ENCODE measurements around the gene LSM12.
"Not testable (repeated sequence)": the region's sequence is repeated elsewhere in the genome, so short reads cannot be mapped to it uniquely, and the experiment has no call there.

LSM12 gene

DNA sequence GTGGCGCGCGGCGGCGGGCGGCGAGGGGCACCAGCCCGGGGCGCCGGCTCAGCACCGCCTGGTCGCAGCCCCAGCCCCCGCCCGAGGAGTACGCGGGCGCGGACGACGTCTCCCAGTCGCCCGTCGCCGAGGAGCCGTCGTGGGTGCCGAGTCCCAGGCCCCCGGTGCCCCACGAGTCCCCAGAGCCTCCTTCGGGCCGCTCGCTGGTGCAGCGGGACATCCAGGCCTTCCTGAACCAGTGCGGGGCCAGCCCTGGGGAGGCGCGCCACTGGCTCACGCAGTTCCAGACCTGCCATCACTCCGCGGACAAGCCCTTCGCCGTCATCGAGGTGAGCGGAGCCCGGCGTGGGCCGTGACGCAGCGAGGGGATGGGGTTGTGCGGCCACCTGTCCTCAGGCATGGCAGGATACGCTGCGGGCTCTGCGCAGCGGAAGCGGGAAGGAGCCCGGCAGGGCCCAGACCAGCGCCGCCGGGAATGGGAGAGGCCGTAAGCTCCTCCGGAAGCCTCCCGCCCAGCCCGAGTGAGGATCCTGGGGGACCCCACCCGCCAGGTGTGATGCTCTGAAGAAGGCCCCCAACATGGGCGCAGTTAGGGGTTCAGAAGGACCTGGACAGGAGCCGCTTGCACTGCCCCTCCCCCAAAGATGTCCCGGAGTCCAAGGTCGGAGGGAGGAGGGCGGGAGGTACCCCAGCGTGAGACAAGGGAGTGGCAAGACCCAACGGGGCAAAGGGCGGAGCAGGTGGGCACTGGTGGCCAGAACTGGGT lies 61.5 kb downstream of the LSM12 start:
- DNase-seq = peak; percentile 14

GRCh38 chr17:44004077-44004760 lies 62.3 kb downstream of the LSM12 start, which contains the start of gene NAGS:
NAGS (plus strand) TSS chr17:44004622; CDS start chr17:44004664, 42 bp downstream.
- DNase-seq = peak; percentile 25

DNA sequence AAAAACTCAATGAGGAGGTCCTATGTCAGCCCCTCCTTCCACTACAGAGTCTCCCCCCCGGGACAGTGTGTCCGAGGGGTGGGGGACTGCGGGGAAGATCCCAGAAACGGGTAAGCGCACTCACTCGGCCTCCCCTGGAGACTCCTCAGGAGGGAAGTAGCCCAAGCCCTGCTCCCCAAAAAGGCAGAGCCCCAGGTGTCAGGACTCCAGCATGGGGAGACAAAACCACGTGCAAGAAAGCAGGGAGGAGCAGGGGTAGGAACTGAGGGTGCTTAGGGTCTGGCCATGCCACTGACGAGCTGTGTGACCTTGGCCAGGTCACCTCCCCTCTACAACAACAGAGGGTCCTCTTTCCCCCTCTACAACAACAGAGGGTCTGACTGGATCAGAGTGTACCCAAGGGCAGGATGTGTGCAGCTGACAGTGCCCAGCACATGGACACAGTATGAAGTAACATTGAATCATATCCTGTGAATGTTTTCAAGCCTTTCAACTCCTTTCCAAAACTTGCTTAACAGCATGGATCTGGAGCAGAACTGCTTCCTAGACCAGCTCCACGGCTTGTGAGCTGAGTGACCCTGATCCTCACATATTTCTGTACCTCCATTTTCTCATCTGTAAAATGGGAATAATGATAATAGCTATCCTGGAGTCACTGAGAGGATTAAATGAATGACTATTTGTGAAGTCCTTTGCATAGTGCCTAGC lies 64.2 kb downstream of the LSM12 start:
- no peak for DNase-seq

DNA sequence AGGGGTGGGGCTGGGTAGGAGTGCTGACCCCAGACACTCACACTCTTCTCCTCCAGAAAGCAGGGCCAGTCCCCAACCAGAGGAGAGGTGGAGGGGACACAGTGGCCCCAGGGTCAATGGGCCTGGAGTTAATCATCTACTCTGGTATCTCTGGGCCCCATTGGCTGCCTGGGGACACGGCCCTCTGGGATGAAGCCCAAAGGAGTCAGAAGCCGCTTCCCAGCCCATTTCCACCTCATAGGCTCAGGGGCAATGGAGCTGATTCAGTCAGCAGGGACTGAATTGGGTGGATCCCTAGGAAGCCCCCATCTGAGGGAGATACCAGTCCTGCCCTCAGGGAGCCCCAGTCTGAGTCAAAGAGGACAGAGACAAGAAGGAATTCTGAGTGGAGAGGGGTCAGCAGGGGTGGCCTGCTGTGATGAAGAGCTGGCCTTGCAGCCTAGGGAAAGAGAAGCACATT lies 65.0 kb downstream of the LSM12 start:
- no peak for DNase-seq

GRCh38 chr17:44000871-44001460 lies 65.5 kb downstream of the LSM12 start:
- no peak for DNase-seq

DNA sequence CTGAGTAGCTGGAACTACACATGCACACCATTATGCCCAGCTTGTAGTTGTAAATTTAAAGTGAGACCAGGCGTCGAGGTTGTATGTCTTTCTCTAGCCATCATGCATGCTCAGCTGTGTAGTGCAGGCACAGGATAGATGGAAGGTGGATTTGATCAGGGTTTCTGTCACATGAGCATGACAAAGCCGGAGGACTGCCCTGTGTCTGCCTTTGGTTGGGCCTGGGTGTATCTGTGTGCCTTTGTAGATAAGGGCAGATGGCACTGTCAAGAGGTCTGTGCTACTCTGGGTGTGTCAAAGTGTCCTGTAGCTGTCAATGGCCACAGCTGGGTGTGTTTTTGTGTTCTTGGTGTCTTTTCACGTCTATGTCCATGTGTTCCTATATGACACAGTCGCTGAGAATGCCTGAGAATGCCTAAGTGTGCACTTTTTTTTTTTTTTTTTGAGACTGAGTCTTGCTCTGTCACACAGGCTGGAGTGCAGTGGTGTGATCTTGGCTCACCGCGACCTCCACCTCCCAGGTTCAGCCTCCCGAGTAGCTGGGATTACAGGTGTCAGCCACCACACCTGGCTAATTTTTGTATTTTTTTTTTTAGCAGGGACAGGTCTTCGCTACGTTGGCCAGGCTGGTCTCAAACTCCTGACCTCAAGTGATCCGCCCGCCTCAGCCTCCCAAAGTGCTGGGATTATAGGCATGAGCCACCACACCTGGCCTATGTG lies 66.2 kb downstream of the LSM12 start:
- DNase-seq = no peak

DNA sequence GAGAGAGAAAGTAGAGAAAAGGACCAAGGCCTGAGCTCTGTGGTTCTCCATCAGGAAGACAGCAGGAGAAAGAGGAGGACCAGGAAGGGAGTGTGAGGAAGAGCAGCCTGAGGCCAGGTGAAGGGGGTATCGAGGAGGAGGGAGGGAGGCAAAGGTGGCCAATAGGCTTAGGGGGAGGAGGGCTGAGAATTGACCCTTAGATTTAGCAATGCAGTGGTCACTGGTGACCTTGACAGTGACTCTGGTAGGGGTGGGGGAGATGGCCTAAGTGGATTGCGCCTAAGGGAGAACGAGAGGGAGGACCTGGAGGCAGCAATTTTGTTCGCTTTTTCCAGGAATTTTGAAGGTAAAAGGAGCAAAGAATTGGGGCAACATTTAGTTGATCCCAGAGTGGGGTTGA lies 67.4 kb downstream of the LSM12 start:
- DNase-seq = no peak

DNA sequence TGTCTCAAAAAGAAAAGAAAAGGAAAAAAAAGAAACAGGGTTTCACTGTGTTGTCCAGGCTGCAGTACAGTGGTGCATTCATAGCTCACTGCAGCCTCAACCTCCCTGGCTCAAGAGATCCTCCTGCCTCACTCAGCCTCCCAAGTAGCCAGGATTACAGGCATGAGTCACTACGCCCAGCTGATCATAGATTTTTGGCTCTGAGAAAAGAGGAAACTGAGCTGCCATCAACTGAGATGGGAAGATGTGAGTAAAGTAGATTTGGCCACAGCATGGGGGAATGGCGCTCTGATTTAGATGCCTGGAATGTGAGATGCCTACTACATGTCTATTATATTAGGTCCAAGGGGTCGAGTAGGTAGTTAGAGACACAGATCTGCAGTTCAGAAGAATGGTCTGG lies 67.9 kb downstream of the LSM12 start:
- no peak for DNase-seq

DNA sequence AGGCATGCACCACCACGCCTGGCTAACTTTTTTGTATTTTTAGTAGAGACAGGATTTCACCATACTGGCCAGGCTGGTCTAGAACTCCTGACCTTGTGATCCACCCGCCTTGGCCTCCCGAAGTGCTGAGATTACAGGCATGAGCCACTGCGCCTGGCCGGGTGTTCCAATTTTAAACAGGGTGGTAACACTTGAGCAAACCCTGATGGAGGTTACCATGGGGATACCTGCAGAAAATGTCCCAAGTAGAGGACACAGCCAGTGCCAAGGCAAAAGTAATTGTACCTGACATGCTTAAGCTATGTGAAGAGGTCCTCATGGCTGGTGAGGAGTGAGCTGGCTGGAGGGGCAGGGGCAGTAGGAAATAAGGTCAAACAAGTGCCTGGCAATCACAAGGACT lies 69.3 kb downstream of the LSM12 start:
- not testable (repeated sequence) for DNase-seq

GRCh38 chr17:43995150-43995471 lies 71.4 kb downstream of the LSM12 start:
- no peak for DNase-seq

GRCh38 chr17:43994272-43995149 lies 72.0 kb downstream of the LSM12 start:
- DNase-seq = peak; percentile 69

DNA sequence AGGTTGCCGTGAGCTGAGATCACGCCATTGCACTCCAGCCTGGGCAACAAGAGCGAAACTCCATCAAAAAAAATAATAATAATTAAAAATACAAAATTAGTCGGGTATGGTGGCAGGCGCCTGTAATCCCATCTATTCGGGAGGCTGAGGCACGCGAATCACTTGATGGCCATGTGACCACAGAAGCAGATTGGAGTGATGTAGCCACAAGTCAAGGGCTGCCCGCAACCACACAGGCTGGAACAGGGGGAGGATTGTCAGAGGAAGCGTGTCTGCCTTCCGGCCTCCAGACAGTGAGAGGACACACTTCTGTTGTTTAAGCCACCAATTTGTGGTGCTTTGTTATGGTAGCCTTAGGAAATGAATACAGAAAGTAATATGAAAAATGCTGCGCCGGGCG lies 73.8 kb downstream of the LSM12 start:
- no peak for DNase-seq

GRCh38 chr17:43988301-43988700 lies 78.2 kb downstream of the LSM12 start:
- no peak for DNase-seq

DNA sequence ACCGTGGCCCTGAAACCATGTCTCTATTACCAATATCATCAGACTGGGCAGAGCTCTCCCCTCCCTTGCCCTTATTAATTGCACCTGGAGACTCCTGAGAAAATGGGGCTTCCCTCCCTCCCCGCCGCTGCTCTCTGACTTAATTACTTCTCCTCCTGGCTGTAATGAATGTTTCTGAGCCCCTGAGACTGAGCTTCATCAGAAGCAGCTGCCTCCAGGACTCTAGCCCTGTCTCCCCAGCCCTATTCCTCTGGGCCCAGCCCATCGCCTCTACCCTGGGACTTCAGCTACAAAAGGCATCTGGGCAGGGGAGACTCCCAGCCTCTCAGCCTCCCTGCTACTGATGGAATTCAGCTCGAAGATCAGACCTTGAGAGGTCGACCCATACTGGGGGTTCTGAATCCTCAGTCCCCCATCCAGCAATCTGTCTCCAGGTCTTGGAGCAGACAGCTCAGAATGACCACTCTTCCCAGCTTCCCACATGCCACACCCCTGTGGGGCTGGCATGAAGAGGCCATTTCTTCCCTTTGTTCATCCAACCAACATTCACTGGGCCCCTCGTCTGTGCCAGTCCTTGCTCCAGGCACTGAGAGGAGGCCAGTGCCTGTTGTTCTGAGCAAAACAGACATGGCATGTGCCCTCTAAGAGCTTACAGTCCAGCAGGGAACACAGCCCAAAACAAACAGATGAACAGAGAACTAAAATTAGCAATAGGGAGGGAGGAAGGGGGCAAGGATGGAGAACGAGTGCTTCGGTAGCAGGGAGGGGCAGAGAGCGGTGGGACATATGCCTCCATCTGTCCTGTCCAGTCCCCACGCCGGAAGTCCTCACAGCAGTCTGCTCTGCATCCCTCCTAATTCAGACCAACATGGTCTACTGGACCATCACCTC lies 79.1 kb downstream of the LSM12 start:
- DNase-seq = no peak

GRCh38 chr17:43986225-43986981 lies 80.1 kb downstream of the LSM12 start:
- no peak for DNase-seq

DNA sequence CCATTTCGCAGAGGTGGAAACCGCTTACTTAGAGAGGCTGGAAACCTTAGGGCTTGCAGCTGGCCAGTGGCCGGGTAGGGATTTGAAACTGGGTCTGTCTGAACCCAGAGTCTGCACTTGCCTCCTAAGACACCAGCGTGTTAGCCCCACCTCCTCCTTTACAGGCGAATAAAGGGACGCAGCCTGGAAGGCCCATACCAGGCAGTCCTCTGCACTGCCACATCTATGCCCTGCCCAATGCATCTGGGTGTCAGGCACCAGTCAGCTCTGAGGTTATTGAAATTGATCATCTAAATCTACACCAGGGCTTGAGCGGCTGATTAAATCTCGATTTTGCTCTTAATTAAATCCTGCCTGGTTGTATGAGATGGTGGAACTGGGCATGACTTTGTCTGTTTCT lies 82.0 kb downstream of the LSM12 start:
- DNase-seq = no peak
